AG04450 (cell line): ENCODE measurements around the gene EIF5A. TPM values are rescaled to one million over a fixed set of nuclear protein-coding genes. Genes with fewer than 3 reads are reported as not detected.
A peak's percentile ranks its signal among the peaks of the same experiment; 100 is the strongest.

Experiments
- CTCF ChIA-PET: fragments of 300-600, 350-600 bp; formaldehyde crosslinking; extraction: SDS; loops from one replicate; lab custom pipeline; 2022; ENCODE audit warnings: antibody characterized with exemption, inconsistent platforms; lab: Charles Lee
- POLR2A ChIA-PET: fragments of 350-600 bp; formaldehyde crosslinking; extraction: SDS; loops from one replicate; lab custom pipeline; 2021; ENCODE audit warnings: antibody characterized with exemption, inconsistent platforms; lab: Yijun Ruan, JAX
- DNase-seq: peaks from one replicate; pipeline ENCODE4 v3.0.0-alpha.2; 2011; ENCODE audit warnings: low read depth, low spot score
- H3K27ac ChIP-seq: one replicate; pipeline ENCODE4 v1.5.1; 2012; ENCODE audit warnings: low read depth, low read length, control low read depth
- H3K27me3 ChIP-seq: one replicate; pipeline ENCODE4 v1.6.0; 2012; ENCODE audit warnings: low read length; ENCODE audit not compliant: control insufficient read depth, insufficient read depth
- H3K4me3 ChIP-seq: 2 replicates; pipeline ENCODE4 v1.5.1; 2011; ENCODE audit warnings: mild to moderate bottlenecking, low read depth, low read length, control low read depth
- H3K9me3 ChIP-seq: 2 replicates; pipeline ENCODE4 v1.5.1; 2012; ENCODE audit warnings: low read length; ENCODE audit not compliant: control insufficient read depth, insufficient read depth
- polyA plus RNA-seq: library from polyadenylated mRNA; depleted of rRNA; stranded (reverse); fragments of >200 nt; gene quantifications from 2 replicates; pipeline ENCODE4 v1.2.3, GENCODE V29; 2011
- TF ChIP-seq, protein P1 (sequence below): IDR thresholded peaks from 2 replicates; pipeline ENCODE4 v1.5.1; 2011; ENCODE audit warnings: low read depth, low read length, control low read depth, inconsistent platforms

Gene EIF5A
- polyA plus RNA-seq, 1 experiment: 466 TPM

DNA sequence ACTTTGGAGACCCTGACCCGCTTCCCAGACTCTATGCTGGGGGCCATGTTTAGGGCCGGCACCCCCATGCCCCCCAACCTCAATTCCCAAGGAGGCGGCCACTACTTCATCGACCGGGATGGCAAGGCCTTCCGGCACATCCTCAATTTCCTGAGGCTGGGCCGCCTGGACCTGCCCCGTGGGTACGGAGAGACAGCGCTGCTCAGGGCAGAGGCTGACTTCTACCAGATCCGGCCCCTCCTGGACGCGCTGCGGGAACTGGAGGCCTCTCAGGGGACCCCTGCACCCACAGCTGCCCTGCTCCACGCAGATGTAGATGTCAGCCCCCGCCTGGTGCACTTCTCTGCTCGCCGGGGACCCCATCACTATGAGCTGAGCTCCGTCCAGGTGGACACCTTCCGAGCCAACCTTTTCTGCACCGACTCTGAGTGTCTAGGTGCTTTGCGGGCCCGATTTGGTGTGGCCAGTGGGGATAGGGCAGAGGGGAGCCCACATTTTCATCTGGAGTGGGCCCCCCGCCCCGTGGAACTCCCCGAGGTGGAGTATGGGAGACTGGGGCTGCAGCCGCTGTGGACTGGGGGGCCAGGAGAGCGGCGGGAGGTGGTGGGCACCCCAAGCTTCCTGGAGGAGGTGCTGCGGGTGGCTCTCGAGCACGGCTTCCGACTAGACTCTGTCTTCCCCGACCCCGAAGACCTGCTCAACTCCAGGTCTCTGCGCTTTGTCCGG is 45.6 kb downstream of the EIF5A start:
- POLR2A ChIA-PET: interaction anchor here (0.9 kb wide), 1 partner anchor 135 kb away, joined by 3 read pairs; no protein-coding TSS in a partner anchor

DNA sequence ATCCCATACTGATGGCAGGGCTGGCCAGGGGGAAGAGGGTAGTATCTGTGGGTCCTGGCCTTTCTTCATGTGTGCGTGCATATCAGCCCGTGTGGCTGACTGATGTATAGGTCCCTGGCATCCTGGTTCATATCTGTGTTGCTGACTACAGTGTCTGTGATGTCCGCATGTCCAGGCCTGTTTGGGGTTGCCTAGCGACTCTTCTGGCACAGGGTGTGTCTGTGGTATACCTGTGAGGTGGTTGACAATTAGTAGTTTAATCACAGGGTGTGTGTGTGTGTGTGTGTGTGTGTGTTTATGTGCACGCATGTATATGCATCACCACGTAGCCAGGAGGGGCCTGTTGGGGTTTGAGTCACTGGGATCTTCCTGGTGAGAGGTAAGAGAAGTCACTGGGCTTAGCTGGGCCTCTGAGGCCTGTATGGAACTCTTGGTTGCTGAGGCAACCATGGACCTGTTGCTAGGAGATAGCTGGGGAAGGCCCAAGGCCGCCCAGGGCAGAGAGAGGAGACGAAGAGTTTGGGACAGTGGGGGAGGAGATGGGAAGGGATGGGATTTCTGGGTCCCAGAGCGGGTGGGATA is 46.9 kb downstream of the EIF5A start:
- CTCF ChIA-PET: interaction anchor here (1.4 to 2.8 kb wide), 4 partner anchors 17 to 235 kb away, joined by 5 to 22 read pairs (median 8); partner anchors contain the start of genes PLSCR3, SENP3 and SOX15
- 0 out of 2 replicates have a peak overlapping the region, but pooled peaks have one; percentile 10 for H3K4me3 ChIP-seq
- DNase-seq: no peak
- no peaks in the 10 kb centered on the region for H3K27me3 ChIP-seq
- POLR2A ChIA-PET: interaction anchor here (0.6 kb wide), 1 partner anchor 135 kb away, joined by 3 read pairs; no protein-coding TSS in a partner anchor
- no peak overlapping the region for H3K27ac ChIP-seq
- TF ChIP-seq, protein P1, sequence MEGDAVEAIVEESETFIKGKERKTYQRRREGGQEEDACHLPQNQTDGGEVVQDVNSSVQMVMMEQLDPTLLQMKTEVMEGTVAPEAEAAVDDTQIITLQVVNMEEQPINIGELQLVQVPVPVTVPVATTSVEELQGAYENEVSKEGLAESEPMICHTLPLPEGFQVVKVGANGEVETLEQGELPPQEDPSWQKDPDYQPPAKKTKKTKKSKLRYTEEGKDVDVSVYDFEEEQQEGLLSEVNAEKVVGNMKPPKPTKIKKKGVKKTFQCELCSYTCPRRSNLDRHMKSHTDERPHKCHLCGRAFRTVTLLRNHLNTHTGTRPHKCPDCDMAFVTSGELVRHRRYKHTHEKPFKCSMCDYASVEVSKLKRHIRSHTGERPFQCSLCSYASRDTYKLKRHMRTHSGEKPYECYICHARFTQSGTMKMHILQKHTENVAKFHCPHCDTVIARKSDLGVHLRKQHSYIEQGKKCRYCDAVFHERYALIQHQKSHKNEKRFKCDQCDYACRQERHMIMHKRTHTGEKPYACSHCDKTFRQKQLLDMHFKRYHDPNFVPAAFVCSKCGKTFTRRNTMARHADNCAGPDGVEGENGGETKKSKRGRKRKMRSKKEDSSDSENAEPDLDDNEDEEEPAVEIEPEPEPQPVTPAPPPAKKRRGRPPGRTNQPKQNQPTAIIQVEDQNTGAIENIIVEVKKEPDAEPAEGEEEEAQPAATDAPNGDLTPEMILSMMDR: no peak
- no peaks in the 10 kb centered on the region; the same call in 1 of the 2 replicates for H3K9me3 ChIP-seq

More for the DNA sequence above, 45.6 kb downstream of the EIF5A start:
- Histone ChIP-seq H3K9me3 (no peaks in the 10 kb centered on the region; the same call in 1 of the 2 replicates), H3K27ac (no peak overlapping the region), H3K4me3 (peak overlapping the region; percentile 91), H3K27me3 (no peaks in the 10 kb centered on the region)
- DNase-seq: no peak
- TF ChIP-seq, protein P1: no peak
- CTCF ChIA-PET: interaction anchor here (0.8 to 1.0 kb wide), 2 partner anchors 51 to 162 kb away, joined by 3 read pairs; partner anchors contain the start of gene TMEM256

DNA sequence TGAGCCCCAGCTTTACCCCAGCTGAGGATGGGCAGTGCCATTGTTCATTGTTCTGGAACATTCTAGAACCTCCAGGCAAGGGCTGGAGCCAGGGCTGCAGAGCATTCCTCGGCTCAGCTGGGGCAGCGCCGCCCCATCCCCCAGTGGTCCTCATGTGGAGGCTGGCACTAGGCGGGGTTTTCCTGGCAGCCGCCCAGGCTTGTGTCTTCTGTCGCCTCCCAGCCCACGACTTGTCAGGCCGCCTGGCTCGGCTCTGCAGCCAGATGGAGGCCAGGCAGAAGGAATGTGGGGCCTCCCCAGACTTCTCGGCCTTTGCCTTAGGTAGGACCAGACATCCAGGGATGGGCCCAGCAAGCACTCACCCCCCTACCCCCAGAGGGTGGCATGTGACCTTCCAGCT is 47.6 kb downstream of the EIF5A start, which contains the start of gene TMEM95:
TMEM95 (plus strand) TSS at position 104 of the 400 bp plus-strand sequence; CDS start at position 153, 49 bp downstream.
- ChIA-PET POLR2A (interaction anchor here (0.6 kb wide), 1 partner anchor 136 kb away, joined by 3 read pairs; no protein-coding TSS in a partner anchor), CTCF (interaction anchor here (0.8 to 2.8 kb wide), 15 partner anchors 9 to 235 kb away, joined by 3 to 22 read pairs (median 4); partner anchors contain the start of genes PLSCR3, SENP3, SOX15 and TMEM102)
- Histone ChIP-seq H3K4me3 (0 out of 2 replicates have a peak within 1 kb of the TSS, but pooled peaks have one; percentile 10), H3K27ac (no peak within 1 kb of the TSS), H3K9me3 (no peaks in the 10 kb centered on the region; the same call in 1 of the 2 replicates), H3K27me3 (no peaks in the 10 kb centered on the region)
- DNase-seq: no peak
- TF ChIP-seq, protein P1: no peak

DNA sequence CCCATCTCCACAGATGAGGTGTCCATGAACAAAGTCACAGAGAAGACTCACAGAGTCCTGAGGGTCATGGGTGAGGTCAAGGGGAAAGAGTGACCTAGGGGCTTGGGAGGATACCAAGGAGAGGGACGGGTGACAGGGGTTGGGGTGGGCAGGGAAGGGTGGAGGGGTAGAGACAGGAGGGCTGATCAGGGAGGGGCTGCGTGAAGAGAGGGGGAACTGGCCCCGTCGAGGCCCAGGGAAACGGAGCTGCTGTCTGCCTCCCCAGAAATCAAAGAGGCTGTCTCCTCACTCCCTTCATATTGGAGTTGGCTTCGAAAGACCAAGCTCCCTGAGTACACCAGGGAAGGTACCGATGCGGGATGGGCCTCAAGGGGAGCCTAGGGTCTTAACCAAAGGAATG is 48.1 kb downstream of the EIF5A start:
- TF ChIP-seq, protein P1: no peak
- POLR2A ChIA-PET: interaction anchor here (1.5 kb wide), 1 partner anchor 128 kb away, joined by 3 read pairs; no protein-coding TSS in a partner anchor
- DNase-seq: no peak
- Histone ChIP-seq H3K27me3 (no peaks in the 10 kb centered on the region), H3K9me3 (no peaks in the 10 kb centered on the region; the same call in 1 of the 2 replicates), H3K4me3 (no peak overlapping the region), H3K27ac (no peak overlapping the region)
- CTCF ChIA-PET: interaction anchor here (0.7 to 2.8 kb wide), 21 partner anchors 9 to 234 kb away, joined by 3 to 22 read pairs (median 3); partner anchors contain the start of genes PLSCR3, SENP3, SOX15 and TMEM102
